Gastrocnemius medialis (tissue), 4 donors: ENCODE measurements around the gene SEMA3E. TPM values are rescaled to one million over a fixed set of nuclear protein-coding genes. Genes with fewer than 3 reads are reported as not detected.
"Not testable (repeated sequence)": the region's sequence is repeated elsewhere in the genome, so short reads cannot be mapped to it uniquely, and the experiment has no call there.

Experiments used
- ATAC-seq, 2 donors: fragments of 150-250 bp; one replicate each; pipeline ENCODE4 v1.9.1; 2016
- DNase-seq, 2 donors: peaks; one replicate each; pipeline ENCODE4 v3.0.0-alpha.2; 2019
- H3K27ac ChIP-seq, 4 donors: fragments of 200-600 bp; sonication (generic); 1 replicate in 1 of 4; 2 replicates in 3 of 4; pipeline ENCODE4 v1.5.1; 2016 to 2018; ENCODE audit warnings: mild to moderate bottlenecking in 2 of 4, moderate library complexity in 1 of 4
- H3K27me3 ChIP-seq, 3 donors: fragments of 200-600 bp; sonication (generic) in 2 of 3; 1 replicate in 1 of 3; 2 replicates in 2 of 3; pipeline versions ENCODE4 v1.5.1 to v1.6.0; 2016 to 2019; ENCODE audit warnings: mild to moderate bottlenecking in 1 of 3, moderate library complexity in 1 of 3
- H3K36me3 ChIP-seq, 2 donors: fragments of 200-600 bp; sonication (generic) in 1 of 2; one replicate each; pipeline ENCODE4 v1.5.1; 2017 to 2018
- H3K4me1 ChIP-seq, 2 donors: fragments of 200-600 bp; sonication (generic) in 1 of 2; one replicate each; pipeline ENCODE4 v1.5.1; 2016 to 2017; ENCODE audit warnings: mild to moderate bottlenecking in 2 of 2
- H3K4me3 ChIP-seq, 4 donors: fragments of 200-600 bp; sonication (generic) in 3 of 4; 1 replicate in 1 of 4; 2 replicates in 3 of 4; pipeline ENCODE4 v1.5.1; 2016 to 2019; ENCODE audit warnings: mild to moderate bottlenecking in 2 of 4
- H3K9me3 ChIP-seq, 3 donors: fragments of 200-600 bp; sonication (generic) in 2 of 3; 1 replicate in 1 of 3; 2 replicates in 2 of 3; pipeline ENCODE4 v1.5.1; 2016 to 2019
- POLR2A ChIP-seq, 2 donors: fragments of 450-650 bp; IDR thresholded peaks; one replicate each; pipeline ENCODE4 v1.6.1; 2017; ENCODE audit warnings: antibody characterized with exemption in 2 of 2, mild to moderate bottlenecking in 2 of 2, moderate library complexity in 2 of 2
- in situ Hi-C, 4 donors: fragments of 200-750 bp; cut with MboI; loops; one replicate each; pipeline versions ENCODE4 v1.15.0 to v1.8.0; 2017; ENCODE audit warnings: low sequenced_read_pairs in 4 of 4
- intact Hi-C: fragments of 100-400 bp; cut with DNase I; formaldehyde crosslinking; loops from one replicate; pipeline ENCODE4 v1.15.1; 2023; ENCODE audit warnings: low total_unique reads
- total RNA-seq, 4 donors: library from RNA; depleted of rRNA; stranded (reverse); fragments of >200 nt; gene quantifications; one replicate each; pipeline versions ENCODE4 v1.1.0 to v1.2.3, GENCODE V29; 2016
- TF ChIP-seq, protein P1 (sequence below), 5 experiments: fragments of 450-650 bp in 3 of 5; fragments of 200-600 bp in 2 of 5; sonication (generic) in 2 of 5; IDR thresholded peaks in 4 of 5; conservative IDR thresholded peaks in 1 of 5; 1 replicate in 4 of 5; 2 replicates in 1 of 5; pipeline ENCODE4 v1.5.1; 2016 to 2019; ENCODE audit warnings: antibody characterized with exemption in 5 of 5, mild to moderate bottlenecking in 3 of 5, moderate library complexity in 3 of 5

Gene SEMA3E
- total RNA-seq, 4 donors from 2014 or later: 0.22 to 0.41 (median 0.32) TPM; not detected in 1

DNA sequence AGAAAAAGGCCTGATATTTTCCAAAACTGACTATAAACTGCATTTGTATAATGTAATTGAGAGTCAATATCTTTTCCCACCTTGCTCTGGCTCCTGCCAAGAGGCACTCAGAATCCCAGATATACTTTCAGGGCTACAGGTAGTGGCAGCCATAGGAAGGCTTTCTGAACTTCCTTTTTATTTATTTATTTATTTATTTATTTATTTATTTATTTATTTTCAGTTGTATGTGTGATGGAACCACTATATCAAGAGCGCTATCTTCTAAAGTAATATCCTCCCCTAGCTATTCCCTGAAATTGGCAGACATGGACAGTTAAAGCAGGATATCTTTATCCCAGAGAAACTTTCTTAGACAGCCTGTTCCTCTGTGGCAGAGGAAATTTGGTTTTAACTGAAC, 86.7 kb downstream of the SEMA3E start:
- TF ChIP-seq, protein P1, sequence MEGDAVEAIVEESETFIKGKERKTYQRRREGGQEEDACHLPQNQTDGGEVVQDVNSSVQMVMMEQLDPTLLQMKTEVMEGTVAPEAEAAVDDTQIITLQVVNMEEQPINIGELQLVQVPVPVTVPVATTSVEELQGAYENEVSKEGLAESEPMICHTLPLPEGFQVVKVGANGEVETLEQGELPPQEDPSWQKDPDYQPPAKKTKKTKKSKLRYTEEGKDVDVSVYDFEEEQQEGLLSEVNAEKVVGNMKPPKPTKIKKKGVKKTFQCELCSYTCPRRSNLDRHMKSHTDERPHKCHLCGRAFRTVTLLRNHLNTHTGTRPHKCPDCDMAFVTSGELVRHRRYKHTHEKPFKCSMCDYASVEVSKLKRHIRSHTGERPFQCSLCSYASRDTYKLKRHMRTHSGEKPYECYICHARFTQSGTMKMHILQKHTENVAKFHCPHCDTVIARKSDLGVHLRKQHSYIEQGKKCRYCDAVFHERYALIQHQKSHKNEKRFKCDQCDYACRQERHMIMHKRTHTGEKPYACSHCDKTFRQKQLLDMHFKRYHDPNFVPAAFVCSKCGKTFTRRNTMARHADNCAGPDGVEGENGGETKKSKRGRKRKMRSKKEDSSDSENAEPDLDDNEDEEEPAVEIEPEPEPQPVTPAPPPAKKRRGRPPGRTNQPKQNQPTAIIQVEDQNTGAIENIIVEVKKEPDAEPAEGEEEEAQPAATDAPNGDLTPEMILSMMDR (IDR thresholded peaks at IDR 0.05 in 4 of 5, conservative IDR thresholded peaks at IDR 0.05 in 1 of 5): no peak
- no peak for TF ChIP-seq POLR2A (IDR thresholded peaks at IDR 0.05)
- in situ Hi-C loops: no loop called here
- ATAC-seq: no peak
- Histone ChIP-seq H3K27me3 (no peaks in the 10 kb centered on the region), H3K4me1 (no peaks in the 10 kb centered on the region), H3K27ac (no peak overlapping the region), H3K36me3 (no peaks in the 10 kb centered on the region), H3K9me3 (no peaks in the 10 kb centered on the region), H3K4me3 (no peak overlapping the region)
- no peak for DNase-seq
- intact Hi-C loops: no loop called here

DNA sequence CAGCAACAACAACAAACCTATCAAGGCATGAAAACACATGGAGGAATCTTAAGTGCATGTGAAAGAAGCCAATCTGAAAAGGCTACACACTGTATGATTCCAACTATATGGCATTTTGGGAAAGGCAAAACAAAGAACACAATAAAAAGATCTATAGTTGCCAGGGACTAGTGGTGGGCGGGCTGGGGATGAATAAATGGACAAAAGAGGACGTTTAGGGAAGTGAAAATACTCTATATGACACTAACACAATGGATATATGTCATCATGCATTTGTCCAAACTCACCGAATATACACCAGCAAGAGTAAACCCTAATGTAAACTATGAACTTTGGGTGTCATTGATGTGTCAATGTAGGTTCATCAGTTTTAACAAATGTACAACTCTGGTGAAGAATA, 89.1 kb downstream of the SEMA3E start:
- TF ChIP-seq, protein P1 (IDR thresholded peaks at IDR 0.05 in 4 of 5, conservative IDR thresholded peaks at IDR 0.05 in 1 of 5): no peak
- TF ChIP-seq POLR2A (IDR thresholded peaks at IDR 0.05): no peak
- Histone ChIP-seq H3K36me3 (no peaks in the 10 kb centered on the region), H3K9me3 (no peaks in the 10 kb centered on the region), H3K27me3 (no peaks in the 10 kb centered on the region), H3K27ac (no peak overlapping the region), H3K4me3 (no peak overlapping the region), H3K4me1 (no peaks in the 10 kb centered on the region)
- in situ Hi-C loops: no loop called here
- intact Hi-C loops: no loop called here
- ATAC-seq (no peak), DNase-seq (no peak)

DNA sequence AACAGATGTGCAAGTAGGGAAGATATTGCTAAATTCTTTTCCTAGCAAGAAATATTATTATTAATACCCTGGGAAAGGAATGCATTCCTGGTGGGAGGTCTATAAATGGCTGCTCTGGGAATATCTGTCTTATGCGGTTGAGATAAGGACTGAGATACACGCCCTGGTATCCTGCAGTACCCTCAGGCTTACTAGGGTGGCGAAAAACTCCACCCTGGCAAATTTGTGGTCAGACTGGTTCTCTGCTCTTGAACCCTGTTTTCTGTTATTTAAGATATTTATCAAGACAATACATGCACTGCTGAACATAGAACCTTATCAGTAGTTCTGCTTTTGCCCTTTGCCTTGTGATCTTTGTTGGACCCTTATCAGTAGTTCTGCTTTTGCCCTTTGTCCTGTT, 96.4 kb downstream of the SEMA3E start:
- H3K27me3 ChIP-seq, in situ Hi-C loops, ATAC-seq, H3K9me3 ChIP-seq, H3K27ac ChIP-seq, intact Hi-C loops, H3K36me3 ChIP-seq, H3K4me3 ChIP-seq, H3K4me1 ChIP-seq, DNase-seq: not testable (repeated sequence)

DNA sequence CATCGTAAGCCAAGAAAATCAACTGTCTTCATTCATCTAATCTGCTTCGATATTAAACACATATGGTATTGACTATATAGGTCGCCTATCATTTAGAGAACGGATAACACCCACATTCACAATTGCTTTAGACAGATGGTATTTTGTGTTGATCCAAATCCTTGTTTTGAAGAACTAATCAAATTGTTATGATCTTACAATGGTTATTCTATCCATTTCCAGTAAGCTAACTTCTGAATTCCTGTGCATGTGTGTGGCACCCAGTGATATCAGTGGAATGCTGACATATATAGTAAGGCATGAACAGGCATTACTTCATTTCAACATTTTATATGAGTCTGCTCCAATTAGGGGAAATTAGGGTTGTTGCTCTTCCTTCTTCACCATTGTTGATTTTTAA, 98.8 kb downstream of the SEMA3E start:
- TF ChIP-seq, protein P1 (IDR thresholded peaks at IDR 0.05 in 4 of 5, conservative IDR thresholded peaks at IDR 0.05 in 1 of 5): no peak
- TF ChIP-seq POLR2A (IDR thresholded peaks at IDR 0.05): no peak
- ATAC-seq (no peak), DNase-seq (no peak)
- intact Hi-C loops (no loop called here), in situ Hi-C loops (no loop called here)
- no peak overlapping the region for H3K4me3 ChIP-seq
- H3K9me3 ChIP-seq: no peaks in the 10 kb centered on the region
- H3K27ac ChIP-seq: no peak overlapping the region
- H3K4me1 ChIP-seq: no peaks in the 10 kb centered on the region
- no peaks in the 10 kb centered on the region for H3K36me3 ChIP-seq
- no peaks in the 10 kb centered on the region for H3K27me3 ChIP-seq

DNA sequence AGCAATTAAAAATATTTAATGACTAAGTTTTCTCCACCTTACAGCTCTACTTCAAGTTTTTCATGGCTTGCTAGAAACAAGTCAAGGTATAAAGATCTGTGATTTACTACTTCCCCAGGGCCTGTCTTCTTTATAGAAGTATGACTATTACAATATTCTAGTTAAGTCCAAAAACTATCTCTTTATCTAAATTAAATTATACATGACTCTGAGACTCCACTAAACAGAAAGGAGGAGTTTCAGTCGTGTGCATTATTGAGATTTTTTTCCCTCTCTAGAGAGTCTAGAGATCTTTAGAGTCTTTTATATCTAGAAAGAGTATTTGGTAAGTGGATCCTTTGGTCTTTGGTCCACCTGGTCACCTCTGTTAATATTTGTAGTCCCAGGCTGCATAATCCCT, 100.7 kb downstream of the SEMA3E start:
- H3K9me3 ChIP-seq: no peaks in the 10 kb centered on the region
- H3K27ac ChIP-seq: no peak overlapping the region
- H3K27me3 ChIP-seq: no peaks in the 10 kb centered on the region
- H3K4me3 ChIP-seq: no peak overlapping the region
- no peaks in the 10 kb centered on the region for H3K4me1 ChIP-seq
- ATAC-seq: no peak
- no peak for DNase-seq
- in situ Hi-C loops (no loop called here), intact Hi-C loops (no loop called here)
- TF ChIP-seq POLR2A (IDR thresholded peaks at IDR 0.05): no peak
- TF ChIP-seq, protein P1 (IDR thresholded peaks at IDR 0.05 in 4 of 5, conservative IDR thresholded peaks at IDR 0.05 in 1 of 5): no peak
- H3K36me3 ChIP-seq: no peaks in the 10 kb centered on the region
